MM.1S (cell line): ENCODE results near the gene FBXO44.

Experiments
- CTCF ChIP-seq: fragments of 300-600 bp; sonication (generic); IDR thresholded peaks from 2 replicates; pipeline ENCODE4 v1.5.1; 2016; ENCODE audit warnings: antibody characterized with exemption, low read length, mixed read lengths
- EZH2 ChIP-seq: fragments of 300-600 bp; sonication (generic); optimal IDR thresholded peaks from 2 replicates; pipeline ENCODE3; 2017; ENCODE audit warnings: low read depth, mild to moderate bottlenecking, antibody characterized with exemption, low read length, mixed read lengths
- EZH2phosphoT487 ChIP-seq: fragments of 300-600 bp; sonication (generic); IDR thresholded peaks from 2 replicates; pipeline ENCODE4 v1.6.1; 2018; ENCODE audit warnings: antibody characterized with exemption, low read length

GRCh38 chr1:11647333-11647732 lies 7.3 kb upstream of the FBXO44 start:
- TF ChIP-seq EZH2, result no peak
- no peak for TF ChIP-seq CTCF
- TF ChIP-seq EZH2phosphoT487, result no peak
